ENCODE measurements around the gene HSPB1.
"Not testable (repeated sequence)": the region's sequence is repeated elsewhere in the genome, so short reads cannot be mapped to it uniquely, and the experiment has no call there.

HSPB1 gene

GRCh38 chr7:76335417-76335816, 32.9 kb downstream of the HSPB1 start:
- not testable (repeated sequence) for DNase-seq

- DNase-seq, result no peak
Measured at GRCh38 chr7:76336094-76336493, 33.6 kb downstream of the HSPB1 start.

GRCh38 chr7:76337147-76337546, 34.7 kb downstream of the HSPB1 start:
- DNase-seq, result no peak

- no peak for DNase-seq
Measured at GRCh38 chr7:76338298-76339084, 36.0 kb downstream of the HSPB1 start.

- no peak for DNase-seq
Measured at GRCh38 chr7:76340617-76341131, 38.2 kb downstream of the HSPB1 start.

- DNase-seq, result no peak
Measured at GRCh38 chr7:76342222-76342621, 39.7 kb downstream of the HSPB1 start.

- no peak for DNase-seq
Measured at GRCh38 chr7:76343294-76343930, 40.9 kb downstream of the HSPB1 start.

GRCh38 chr7:76343931-76344321, 41.5 kb downstream of the HSPB1 start:
- DNase-seq, result no peak

- DNase-seq, result no peak
Measured at GRCh38 chr7:76346097-76346496, 43.6 kb downstream of the HSPB1 start.

- DNase-seq, result no peak
Measured at GRCh38 chr7:76346778-76347177, 44.3 kb downstream of the HSPB1 start.

GRCh38 chr7:76347710-76348109, 45.2 kb downstream of the HSPB1 start:
- DNase-seq, result no peak

GRCh38 chr7:76349313-76349885, 46.9 kb downstream of the HSPB1 start:
- no peak for DNase-seq

GRCh38 chr7:76351372-76351771, 48.9 kb downstream of the HSPB1 start:
- no peak for DNase-seq

- DNase-seq, result no peak
Measured at GRCh38 chr7:76352193-76352592, 49.7 kb downstream of the HSPB1 start.

GRCh38 chr7:76353744-76354143, 51.3 kb downstream of the HSPB1 start:
- no peak for DNase-seq
